CD4-positive, alpha-beta T cell treated with Interleukin-10 for 1 hour (primary cell): ENCODE results near the gene MYADM.
"Not testable (repeated sequence)": the region's sequence is repeated elsewhere in the genome, so short reads cannot be mapped to it uniquely, and the experiment has no call there.

Experiments used
- DNase-seq: peaks from one replicate; pipeline ENCODE4 v3.0.0-alpha.2; 2020

MYADM gene

GRCh38 chr19:53867225-53868090, at the start of gene MYADM:
MYADM (plus strand) TSS chr19:53867883; CDS start chr19:53873530, 5,647 bp downstream.
- DNase-seq, result peak; percentile 100

GRCh38 chr19:53818756-53819155, 48.9 kb upstream of the MYADM start:
- no peak for DNase-seq

GRCh38 chr19:53819861-53820260, 47.8 kb upstream of the MYADM start:
- no peak for DNase-seq

- DNase-seq, result no peak
These were observed 44.1 kb upstream of the MYADM start for GRCh38 chr19:53823380-53824120.

- DNase-seq, result peak; percentile 8
These were observed 43.5 kb upstream of the MYADM start, which contains the start of gene NLRP12 for GRCh38 chr19:53824134-53824611. NLRP12 (minus strand) TSS chr19:53824314; CDS start chr19:53824174, 140 bp downstream.

GRCh38 chr19:53826876-53827275, 40.8 kb upstream of the MYADM start:
- DNase-seq, result no peak

GRCh38 chr19:53828531-53828930, 39.2 kb upstream of the MYADM start:
- DNase-seq, result no peak

- DNase-seq, result not testable (repeated sequence)
These were observed 34.8 kb upstream of the MYADM start for GRCh38 chr19:53832861-53833260.

GRCh38 chr19:53838446-53838845, 29.2 kb upstream of the MYADM start:
- DNase-seq, result not testable (repeated sequence)

- not testable (repeated sequence) for DNase-seq
These were observed 27.4 kb upstream of the MYADM start for GRCh38 chr19:53840241-53840640.

- not testable (repeated sequence) for DNase-seq
These were observed 26.8 kb upstream of the MYADM start for GRCh38 chr19:53840914-53841313.

GRCh38 chr19:53844849-53845246, 22.8 kb upstream of the MYADM start:
- DNase-seq, result peak; percentile 21

GRCh38 chr19:53847555-53847954, 20.1 kb upstream of the MYADM start:
- no peak for DNase-seq

- DNase-seq, result no peak
These were observed 18.4 kb upstream of the MYADM start for GRCh38 chr19:53849237-53849676.

GRCh38 chr19:53853707-53854106, 14.0 kb upstream of the MYADM start:
- DNase-seq, result peak; percentile 16

GRCh38 chr19:53864308-53864836, 3.3 kb upstream of the MYADM start:
- no peak for DNase-seq

GRCh38 chr19:53865523-53865917, 2.2 kb upstream of the MYADM start:
- DNase-seq, result no peak

GRCh38 chr19:53865918-53866864, 1.5 kb upstream of the MYADM start:
- DNase-seq, result peak; percentile 84

- no peak for DNase-seq
These were observed 838 bp upstream of the MYADM start for GRCh38 chr19:53866865-53867224.

- DNase-seq, result peak; percentile 62
These were observed 608 bp downstream of the MYADM start for GRCh38 chr19:53868091-53868891.
